A549 (cell line): ENCODE data around the gene SRR.

Experiments
- BHLHE40 ChIP-seq: IDR thresholded peaks from 2 replicates; pipeline ENCODE4 v1.6.1; 2012; ENCODE audit warnings: low read depth, low read length, inconsistent platforms
- CTCF ChIP-seq: fragments of >200 bp; sonication (Bioruptor Twin); formaldehyde crosslinking; IDR thresholded peaks from 3 replicates; pipeline ENCODE4 v1.5.1; 2016
- EP300 ChIP-seq, 2 experiments: fragments of >200 bp; sonication (Bioruptor Twin); formaldehyde crosslinking; IDR thresholded peaks; 2 replicates in 1 of 2; 3 replicates in 1 of 2; pipeline ENCODE4 v1.6.1; 2016 to 2017
- JUNB ChIP-seq: fragments of >200 bp; sonication (Bioruptor Twin); formaldehyde crosslinking; IDR thresholded peaks from 2 replicates; pipeline ENCODE4 v1.6.1; 2016
- NPAS2 ChIP-seq: fragments of 250-450 bp; sonication (Bioruptor Pico); IDR thresholded peaks from 2 replicates; pipeline ENCODE4 v1.8.0; 2022; ENCODE audit warnings: mild to moderate bottlenecking, moderate library complexity, borderline replicate concordance
- POLR2A ChIP-seq: IDR thresholded peaks from 2 replicates; pipeline ENCODE4 v1.6.1; 2012; ENCODE audit warnings: mild to moderate bottlenecking, low read length
- USF2 ChIP-seq: fragments of 450-650 bp; IDR thresholded peaks from 2 replicates; pipeline ENCODE4 v1.6.1; 2014; ENCODE audit warnings: antibody characterized with exemption

DNA sequence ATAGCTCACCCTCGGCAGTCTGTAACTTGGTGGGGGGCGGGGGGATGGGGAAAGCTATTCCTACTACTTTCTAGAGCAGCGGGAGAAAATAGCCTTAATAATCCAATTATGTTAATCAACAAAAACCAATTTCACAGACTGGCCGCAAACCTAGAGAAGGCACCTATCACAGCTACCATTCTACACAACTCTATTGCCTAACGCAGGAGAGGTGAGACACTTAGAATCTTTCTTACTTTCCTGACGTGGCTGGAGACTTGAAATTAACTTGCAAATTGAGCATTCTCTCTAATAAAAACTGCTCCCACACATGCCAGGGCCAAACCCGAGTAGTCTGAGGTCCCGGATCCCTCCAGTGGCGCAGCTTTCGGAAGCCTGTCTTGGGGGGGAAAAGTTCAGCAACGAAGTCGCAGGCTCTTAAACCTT, 959 bp upstream of the SRR start:
- TF ChIP-seq JUNB, result no peak
- TF ChIP-seq NPAS2 (CRISPR knock-in tag), result no peak
- TF ChIP-seq CTCF, result no peak
- no peak for TF ChIP-seq EP300 (IDR thresholded peaks at IDR 0.05)
- TF ChIP-seq USF2, result no peak
- TF ChIP-seq POLR2A, result no peak
- TF ChIP-seq BHLHE40, result no peak
